ENCODE measurements around the gene OSGIN1. TPM values are rescaled to one million over a fixed set of nuclear protein-coding genes. Genes with fewer than 3 reads are reported as not detected.
A peak's percentile ranks its signal among the peaks of the same experiment; 100 is the strongest.

Gene OSGIN1
- total and polyA plus RNA-seq, 8 donors = 2.6 to 28.6 (median 10.2) TPM

- Histone ChIP-seq H3K27me3 (no peaks in the 10 kb centered on the region), H3K27ac (peak overlapping the region in 1 of 5 donors; percentile 27), H3K4me3 (no peak overlapping the region), H3K36me3 (peaks cover 30 to 52% (median 49%) of the 10 kb centered on the region in 4 donors), H3K4me1 (peaks cover 16 to 43% (median 31%) of the 10 kb centered on the region in 4 donors), H3K9me3 (no peaks in the 10 kb centered on the region)
- DNase-seq = no peak
- TF ChIP-seq EP300 (IDR thresholded peaks at IDR 0.05) (no peak), POLR2A (IDR thresholded peaks at IDR 0.05) (no peak)
- 88 to 92% (median 90%) methylated on average over 13 to 14 of the region's 14 CpGs for WGBS, 5 donors
- intact Hi-C loops (cut with DNase I; ENCODE audit: low total_unique reads) = no loop called here
Observed at GRCh38 chr16:83957296-83957855, 4.3 kb downstream of the OSGIN1 start.

GRCh38 chr16:83958137-83958845, 5.3 kb downstream of the OSGIN1 start:
- Histone ChIP-seq H3K4me1 (peaks cover 11 to 36% (median 24%) of the 10 kb centered on the region in 4 donors), H3K27me3 (no peaks in the 10 kb centered on the region), H3K4me3 (no peak overlapping the region), H3K9me3 (no peaks in the 10 kb centered on the region), H3K27ac (no peak overlapping the region), H3K36me3 (peaks cover 38 to 62% (median 58%) of the 10 kb centered on the region in 4 donors)
- DNase-seq = no peak
- WGBS, 5 donors = 82 to 89% (median 87%) methylated on average over 20 to 21 of the region's 21 CpGs
- TF ChIP-seq POLR2A (IDR thresholded peaks at IDR 0.05) (no peak), POLR2AphosphoS5 (IDR thresholded peaks at IDR 0.05) (no peak), EP300 (IDR thresholded peaks at IDR 0.05) (no peak), CTCF (IDR thresholded peaks at IDR 0.05) (no peak)
- intact Hi-C loops (cut with DNase I; ENCODE audit: low total_unique reads) = no loop called here

- Histone ChIP-seq H3K4me1 (peaks cover 5 to 29% (median 20%) of the 10 kb centered on the region in 4 donors), H3K9me3 (no peaks in the 10 kb centered on the region), H3K27ac (no peak overlapping the region), H3K4me3 (no peak overlapping the region), H3K36me3 (peaks cover 38 to 69% (median 65%) of the 10 kb centered on the region in 4 donors), H3K27me3 (no peaks in the 10 kb centered on the region)
- WGBS, 5 donors = 79 to 83% (median 81%) methylated on average over 20 to 21 of the region's 21 CpGs
- intact Hi-C loops (cut with DNase I; ENCODE audit: low total_unique reads) = no loop called here
- TF ChIP-seq EP300 (IDR thresholded peaks at IDR 0.05) (no peak), POLR2AphosphoS5 (IDR thresholded peaks at IDR 0.05) (no peak), CTCF (IDR thresholded peaks at IDR 0.05) (no peak), POLR2A (IDR thresholded peaks at IDR 0.05) (no peak)
- no peak for DNase-seq
Observed at GRCh38 chr16:83958846-83959565, 6.0 kb downstream of the OSGIN1 start.

GRCh38 chr16:83959656-83960434, 6.8 kb downstream of the OSGIN1 start:
- Histone ChIP-seq H3K36me3 (peaks cover 38 to 77% (median 73%) of the 10 kb centered on the region in 4 donors), H3K27ac (no peak overlapping the region), H3K4me1 (peaks cover 0 to 21% (median 13%) of the 10 kb centered on the region in 4 donors), H3K4me3 (no peak overlapping the region), H3K9me3 (no peaks in the 10 kb centered on the region), H3K27me3 (no peaks in the 10 kb centered on the region)
- intact Hi-C loops (cut with DNase I; ENCODE audit: low total_unique reads) = no loop called here
- TF ChIP-seq EP300 (IDR thresholded peaks at IDR 0.05) = no peak
- no peak for TF ChIP-seq CTCF (IDR thresholded peaks at IDR 0.05)
- no peak for TF ChIP-seq POLR2A (IDR thresholded peaks at IDR 0.05)
- no peak for TF ChIP-seq POLR2AphosphoS5 (IDR thresholded peaks at IDR 0.05)
- DNase-seq = no peak
- WGBS, 5 donors = 79 to 87% (median 84%) methylated on average over 12 of the region's 12 CpGs

Measured in stomach (tissue), 9 donors.